Tibial artery (tissue), 4 donors: Measurements from ENCODE around the gene POM121L2.

ENCODE experiments used
- DNase-seq, 2 donors: peaks; one replicate each; pipeline ENCODE4 v3.0.0-alpha.2; 2019
- H3K27ac ChIP-seq, 2 donors: fragments of 200-600 bp; sonication (generic) in 1 of 2; 1 replicate in 1 of 2; 2 replicates in 1 of 2; pipeline ENCODE4 v1.5.1; 2018 to 2019; ENCODE audit warnings: mild to moderate bottlenecking in 1 of 2
- H3K27me3 ChIP-seq, 2 donors: fragments of 200-600 bp; sonication (generic) in 1 of 2; one replicate each; pipeline versions ENCODE4 v1.5.1 to v1.6.0; 2016 to 2019
- H3K36me3 ChIP-seq, 3 donors: fragments of 200-600 bp; sonication (generic) in 2 of 3; one replicate each; pipeline ENCODE4 v1.5.1; 2016 to 2019; ENCODE audit warnings: mild to moderate bottlenecking in 2 of 3
- H3K4me1 ChIP-seq, 4 donors: fragments of 200-600 bp; sonication (generic) in 2 of 4; 1 replicate in 3 of 4; 2 replicates in 1 of 4; pipeline ENCODE4 v1.5.1; 2016 to 2019
- H3K4me3 ChIP-seq, 2 donors: fragments of 200-600 bp; sonication (generic) in 1 of 2; 1 replicate in 1 of 2; 2 replicates in 1 of 2; pipeline ENCODE4 v1.5.1; 2018 to 2019; ENCODE audit warnings: mild to moderate bottlenecking in 2 of 2
- H3K9me3 ChIP-seq, 3 donors: fragments of 200-600 bp; sonication (generic) in 1 of 3; one replicate each; pipeline ENCODE4 v1.5.1; 2016 to 2019
- CTCF ChIP-seq, 2 experiments: fragments of 200-600 bp in 1 of 2; fragments of 450-650 bp in 1 of 2; IDR thresholded peaks; one replicate each; pipeline ENCODE4 v1.5.1; 2017 to 2019; ENCODE audit warnings: antibody characterized with exemption in 2 of 2, mild to moderate bottlenecking in 1 of 2, moderate library complexity in 1 of 2
- intact Hi-C: fragments of 100-400 bp; cut with DNase I; formaldehyde crosslinking; loops from one replicate; pipeline ENCODE4 v1.15.0; 2023; ENCODE audit warnings: low total_unique reads

The POM121L2 gene

GRCh38 chr6:27263886-27264285, 48.2 kb downstream of the POM121L2 start:
- Histone ChIP-seq H3K36me3 (no peaks in the 10 kb centered on the region), H3K27me3 (peaks cover 0 to 54% of the 10 kb centered on the region in 2 donors)
- intact Hi-C loops, result no loop called here

GRCh38 chr6:27260836-27261375, 51.2 kb downstream of the POM121L2 start:
- no peaks in the 10 kb centered on the region for H3K9me3 ChIP-seq
- no peak for DNase-seq
- H3K4me3 ChIP-seq, result no peak overlapping the region
- no peak overlapping the region for H3K27ac ChIP-seq
- H3K36me3 ChIP-seq, result no peaks in the 10 kb centered on the region
- no peak for TF ChIP-seq CTCF (IDR thresholded peaks at IDR 0.05)
- H3K27me3 ChIP-seq, result peaks cover 0 to 55% of the 10 kb centered on the region in 2 donors
- intact Hi-C loops, result no loop called here
- no peaks in the 10 kb centered on the region for H3K4me1 ChIP-seq

More at GRCh38 chr6:27263886-27264285, 48.2 kb downstream of the POM121L2 start:
- H3K4me3 ChIP-seq, result no peak overlapping the region
- H3K9me3 ChIP-seq, result no peaks in the 10 kb centered on the region
- TF ChIP-seq CTCF (IDR thresholded peaks at IDR 0.05), result no peak
- no peaks in the 10 kb centered on the region for H3K4me1 ChIP-seq
- no peak overlapping the region for H3K27ac ChIP-seq
- DNase-seq, result no peak

- no peak for DNase-seq
- Histone ChIP-seq H3K27me3 (peaks cover 0 to 56% of the 10 kb centered on the region in 2 donors), H3K4me1 (no peaks in the 10 kb centered on the region), H3K36me3 (no peaks in the 10 kb centered on the region), H3K27ac (no peak overlapping the region), H3K9me3 (no peaks in the 10 kb centered on the region), H3K4me3 (no peak overlapping the region)
- intact Hi-C loops, result no loop called here
- TF ChIP-seq CTCF (IDR thresholded peaks at IDR 0.05), result no peak
Observed at GRCh38 chr6:27260369-27260768, 51.7 kb downstream of the POM121L2 start.
